PC-9 (cell line): ENCODE measurements around the gene AGMAT. TPM values are rescaled to one million over a fixed set of nuclear protein-coding genes. Genes with fewer than 3 reads are reported as not detected.

ENCODE experiments used
- BruUV-seq: library from RNA; stranded (reverse); fragments of 400-500 nt; replicated peaks from 2 replicates; lab custom pipeline; 2021; lab: Mats Ljungman, UMichigan
- CTCF ChIA-PET: fragments of 300-600 bp; sonication (Branson Sonifier 250); formaldehyde crosslinking; loops from one replicate; lab custom pipeline; 2022; ENCODE audit warnings: antibody characterized with exemption; lab: Charles Lee
- POLR2A ChIA-PET: fragments of 300-600 bp; sonication (Branson Sonifier 250); formaldehyde crosslinking; loops from one replicate; lab custom pipeline; 2022; ENCODE audit warnings: antibody characterized with exemption; ENCODE audit not compliant: unreplicated experiment; lab: Charles Lee
- DNase-seq, 2 experiments: peaks; one replicate each; pipeline versions ENCODE4 v3.0.0 to v3.0.0-alpha.2; 2015 to 2022; ENCODE audit warnings: mixed read lengths in 1 of 2
- H2AFZ ChIP-seq: fragments of 200-600 bp; sonication (generic); 2 replicates; pipeline ENCODE4 v1.8.1; 2017; ENCODE audit warnings: antibody characterized with exemption
- H3F3A ChIP-seq: fragments of 200-600 bp; sonication (generic); 2 replicates; pipeline ENCODE4 v1.8.1; 2017; ENCODE audit warnings: antibody characterized with exemption, mild to moderate bottlenecking, low read depth; ENCODE audit not compliant: insufficient read depth
- H3K27ac ChIP-seq: fragments of 200-600 bp; sonication (generic); 2 replicates; pipeline ENCODE4 v1.6.1; 2016; ENCODE audit warnings: mixed run types
- H3K27me3 ChIP-seq: fragments of 200-600 bp; sonication (generic); 2 replicates; pipeline ENCODE4 v1.6.1; 2016; ENCODE audit warnings: low read depth, mixed run types; ENCODE audit not compliant: insufficient read depth
- H3K36me3 ChIP-seq: fragments of 200-600 bp; sonication (generic); 2 replicates; pipeline ENCODE4 v1.6.1; 2016; ENCODE audit warnings: low read depth, mixed run types
- H3K4me1 ChIP-seq: fragments of 200-600 bp; sonication (generic); replicated peaks from 2 replicates; pipeline ENCODE4 v1.6.1; 2016; ENCODE audit warnings: mixed run types; ENCODE audit not compliant: insufficient read depth
- H3K4me2 ChIP-seq: fragments of 200-600 bp; sonication (generic); 2 replicates; pipeline ENCODE4 v1.6.1; 2017; ENCODE audit warnings: mixed run types
- H3K4me3 ChIP-seq: fragments of 200-600 bp; sonication (generic); 2 replicates; pipeline ENCODE4 v1.6.1; 2016; ENCODE audit warnings: mixed run types
- H3K79me2 ChIP-seq: fragments of 200-600 bp; sonication (generic); 2 replicates; pipeline ENCODE4 v1.6.1; 2017; ENCODE audit warnings: low read depth, mixed run types
- H3K9me2 ChIP-seq: fragments of 200-600 bp; sonication (generic); 2 replicates; pipeline ENCODE4 v1.8.1; 2017; ENCODE audit warnings: mild to moderate bottlenecking; ENCODE audit not compliant: insufficient read depth
- H3K9me3 ChIP-seq: fragments of 200-600 bp; sonication (generic); 2 replicates; pipeline ENCODE4 v1.8.1; 2016; ENCODE audit warnings: low read depth; ENCODE audit not compliant: insufficient read depth
- H4K20me1 ChIP-seq: fragments of 200-600 bp; sonication (generic); 2 replicates; pipeline ENCODE4 v1.8.1; 2017; ENCODE audit not compliant: insufficient read depth
- EZH2 ChIP-seq: fragments of 200-600 bp; sonication (generic); IDR thresholded peaks from 2 replicates; pipeline ENCODE4 v1.8.0; 2017; ENCODE audit warnings: antibody characterized with exemption, low read depth
- intact Hi-C: fragments of 100-400 bp; cut with micrococcal nuclease; formaldehyde crosslinking; loops from one replicate; pipeline ENCODE4 v1.10.0; 2022; ENCODE audit not compliant: unreplicated experiment
- total RNA-seq: library from RNA; stranded (reverse); gene quantifications from 2 replicates; pipeline ENCODE4 v1.2.3, GENCODE V29; 2021
- TF ChIP-seq, protein P1 (sequence below): fragments of 200-600 bp; sonication (generic); conservative IDR thresholded peaks from 2 replicates; pipeline ENCODE4 v1.6.1; 2017; ENCODE audit warnings: mixed run types, antibody characterized with exemption, mild to moderate bottlenecking, moderate library complexity

The AGMAT gene
- total RNA-seq, 1 experiment from 2014 or later = 2.9 TPM

GRCh38 chr1:15627343-15627988 is 42.6 kb upstream of the AGMAT start:
- BruUV-seq = no TSS peak
- Histone ChIP-seq H3K9me2 (no peaks in the 10 kb centered on the region), H3K4me3 (no peak overlapping the region), H3K4me1 (no peaks in the 10 kb centered on the region), H3K27ac (no peak overlapping the region; the same call in 1 of the 2 replicates), H3F3A (no peaks in the 10 kb centered on the region), H3K36me3 (peaks cover 19% of the 10 kb centered on the region), H3K4me2 (no peak overlapping the region), H3K9me3 (no peaks in the 10 kb centered on the region), H2AFZ (no peak overlapping the region), H4K20me1 (peaks cover 20% of the 10 kb centered on the region), H3K79me2 (peaks cover 72% of the 10 kb centered on the region), H3K27me3 (no peaks in the 10 kb centered on the region)
- TF ChIP-seq EZH2 = no peak
- TF ChIP-seq, protein P1, sequence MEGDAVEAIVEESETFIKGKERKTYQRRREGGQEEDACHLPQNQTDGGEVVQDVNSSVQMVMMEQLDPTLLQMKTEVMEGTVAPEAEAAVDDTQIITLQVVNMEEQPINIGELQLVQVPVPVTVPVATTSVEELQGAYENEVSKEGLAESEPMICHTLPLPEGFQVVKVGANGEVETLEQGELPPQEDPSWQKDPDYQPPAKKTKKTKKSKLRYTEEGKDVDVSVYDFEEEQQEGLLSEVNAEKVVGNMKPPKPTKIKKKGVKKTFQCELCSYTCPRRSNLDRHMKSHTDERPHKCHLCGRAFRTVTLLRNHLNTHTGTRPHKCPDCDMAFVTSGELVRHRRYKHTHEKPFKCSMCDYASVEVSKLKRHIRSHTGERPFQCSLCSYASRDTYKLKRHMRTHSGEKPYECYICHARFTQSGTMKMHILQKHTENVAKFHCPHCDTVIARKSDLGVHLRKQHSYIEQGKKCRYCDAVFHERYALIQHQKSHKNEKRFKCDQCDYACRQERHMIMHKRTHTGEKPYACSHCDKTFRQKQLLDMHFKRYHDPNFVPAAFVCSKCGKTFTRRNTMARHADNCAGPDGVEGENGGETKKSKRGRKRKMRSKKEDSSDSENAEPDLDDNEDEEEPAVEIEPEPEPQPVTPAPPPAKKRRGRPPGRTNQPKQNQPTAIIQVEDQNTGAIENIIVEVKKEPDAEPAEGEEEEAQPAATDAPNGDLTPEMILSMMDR = no peak
- CTCF ChIA-PET = no interaction called here
- no peak for DNase-seq
- POLR2A ChIA-PET = interaction anchor here (0.6 kb wide), 1 partner anchor 12 kb away, joined by 3 read pairs; no protein-coding TSS in a partner anchor
- intact Hi-C loops = no loop called here

- H3K9me2 ChIP-seq = no peaks in the 10 kb centered on the region
- H4K20me1 ChIP-seq = peaks cover 26% of the 10 kb centered on the region
- H2AFZ ChIP-seq = no peak overlapping the region
- no peak overlapping the region for H3K27ac ChIP-seq
- H3K4me2 ChIP-seq = no peak overlapping the region
- ChIA-PET CTCF (no interaction called here), POLR2A (no interaction called here)
- BruUV-seq = no TSS peak
- TF ChIP-seq, protein P1 = no peak
- no peak for TF ChIP-seq EZH2
- no peak for DNase-seq
- intact Hi-C loops = no loop called here
- no peaks in the 10 kb centered on the region for H3F3A ChIP-seq
- H3K27me3 ChIP-seq = no peaks in the 10 kb centered on the region
- peaks cover 82% of the 10 kb centered on the region for H3K79me2 ChIP-seq
- no peaks in the 10 kb centered on the region for H3K9me3 ChIP-seq
- peaks cover 10% of the 10 kb centered on the region for H3K4me1 ChIP-seq
- H3K36me3 ChIP-seq = peaks cover 11% of the 10 kb centered on the region
- no peak overlapping the region for H3K4me3 ChIP-seq
Measured at GRCh38 chr1:15626269-15626950, 41.6 kb upstream of the AGMAT start.

DNA sequence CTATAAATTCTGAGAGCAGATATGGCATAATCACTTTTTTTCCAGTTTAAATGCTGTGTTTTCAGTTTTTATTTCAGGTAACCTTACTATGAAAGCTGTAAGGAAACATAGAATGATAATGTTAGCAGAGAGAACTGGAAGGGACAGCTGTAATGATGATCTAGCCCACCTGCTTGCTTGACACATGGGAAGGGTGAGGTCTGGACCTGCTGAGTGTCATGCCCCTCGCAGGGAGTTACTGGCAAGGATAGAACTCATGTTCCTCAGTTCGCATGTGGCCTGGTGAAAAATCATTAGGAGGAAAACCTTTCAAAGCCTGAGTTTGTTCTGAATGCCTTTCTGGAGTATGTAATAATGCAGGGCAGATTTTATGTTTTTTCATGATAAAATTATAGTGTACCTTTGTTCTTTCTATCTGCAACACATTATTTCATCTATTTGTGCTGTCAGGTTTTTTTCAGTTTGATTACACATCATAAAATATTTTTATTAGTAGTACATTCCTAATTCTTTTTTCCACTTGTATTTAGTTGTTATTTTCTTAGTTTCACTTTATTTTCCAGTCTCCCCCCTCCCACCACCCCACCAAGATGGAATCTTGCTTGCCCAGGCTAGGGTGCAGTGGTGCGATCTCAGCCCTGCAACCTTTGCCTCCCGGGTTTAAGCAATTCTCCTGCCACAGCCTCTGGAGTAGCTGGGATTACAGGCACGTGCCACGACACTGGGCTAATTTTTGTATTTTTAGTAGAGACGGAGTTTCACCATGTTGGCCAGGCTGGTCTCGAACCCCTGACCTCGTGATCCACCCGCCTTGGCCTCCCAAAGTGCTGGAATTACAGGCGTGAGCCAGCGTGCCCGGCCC is 40.4 kb upstream of the AGMAT start:
- intact Hi-C loops = no loop called here
- peaks cover 38% of the 10 kb centered on the region for H4K20me1 ChIP-seq
- no peak overlapping the region for H3K4me3 ChIP-seq
- no peaks in the 10 kb centered on the region for H3K9me3 ChIP-seq
- no peaks in the 10 kb centered on the region for H3K9me2 ChIP-seq
- CTCF ChIA-PET = no interaction called here
- no peak for TF ChIP-seq EZH2
- TF ChIP-seq, protein P1 = no peak
- H3K4me1 ChIP-seq = peaks cover 21% of the 10 kb centered on the region
- H3K36me3 ChIP-seq = peaks cover 6% of the 10 kb centered on the region; the same call in 1 of the 2 replicates
- POLR2A ChIA-PET = no interaction called here
- H2AFZ ChIP-seq = no peak overlapping the region
- no peak overlapping the region for H3K27ac ChIP-seq
- DNase-seq = no peak
- no peaks in the 10 kb centered on the region for H3K27me3 ChIP-seq
- H3K79me2 ChIP-seq = peaks cover 90% of the 10 kb centered on the region
- no peak overlapping the region for H3K4me2 ChIP-seq
- H3F3A ChIP-seq = peaks cover 9% of the 10 kb centered on the region
- BruUV-seq = no TSS peak
